Inferior parietal cortex (tissue), 1 donor: ENCODE results near the gene RPE.

Source experiments
- DNase-seq: peaks from one replicate; pipeline ENCODE4 v3.0.0-alpha.2; 2016; ENCODE audit errors: extremely low spot score

RPE gene

DNA sequence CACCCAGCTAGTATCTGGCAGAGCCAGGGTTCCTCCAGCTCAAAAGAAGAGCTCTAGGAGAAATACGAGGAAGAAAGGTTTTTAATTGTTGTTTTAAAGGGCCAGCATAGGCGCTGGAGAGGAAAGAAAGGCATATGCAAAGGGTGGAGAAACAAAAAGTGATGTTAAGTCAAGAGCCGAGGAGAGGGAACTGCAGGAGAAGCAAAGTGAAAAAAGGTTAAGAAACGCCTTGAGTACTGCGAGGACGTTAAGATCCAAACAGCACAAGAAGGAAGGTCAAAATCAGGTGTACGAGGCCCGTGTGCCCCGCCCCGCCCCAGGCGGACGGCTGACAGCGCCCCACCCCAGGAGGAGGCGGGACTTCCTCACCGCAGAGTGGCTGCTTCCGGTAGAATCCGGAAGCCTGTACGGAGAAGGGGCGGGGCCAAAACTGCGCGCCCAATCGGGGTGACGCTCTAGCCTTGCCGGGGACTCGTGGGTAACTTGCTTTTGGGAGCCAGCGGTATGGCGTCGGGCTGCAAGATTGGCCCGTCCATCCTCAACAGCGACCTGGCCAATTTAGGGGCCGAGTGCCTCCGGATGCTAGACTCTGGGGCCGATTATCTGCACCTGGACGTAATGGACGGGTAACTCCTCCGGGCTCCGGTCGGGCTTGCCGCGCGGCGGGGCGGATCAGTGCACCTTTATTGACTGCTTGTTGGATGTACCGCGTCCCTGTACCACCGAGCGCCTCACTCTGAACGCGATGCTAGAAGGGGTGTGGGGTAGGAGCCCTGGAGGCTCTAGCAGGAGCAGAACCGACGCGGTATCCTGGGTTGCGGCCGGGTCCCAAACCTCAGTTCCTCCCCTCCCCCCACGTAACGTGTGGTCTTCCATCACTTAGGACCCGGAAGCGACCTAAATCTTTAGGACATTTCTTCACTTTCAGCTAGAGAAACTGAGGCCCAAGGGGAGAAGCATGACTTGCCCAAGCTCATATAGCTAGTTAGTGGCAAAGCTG, at the start of gene RPE:
TSS of gene RPE (plus strand) at position 481 of the 1,000 bp plus-strand sequence. CDS start at position 505, 24 bp downstream.
- peak; percentile 97 for DNase-seq

DNA sequence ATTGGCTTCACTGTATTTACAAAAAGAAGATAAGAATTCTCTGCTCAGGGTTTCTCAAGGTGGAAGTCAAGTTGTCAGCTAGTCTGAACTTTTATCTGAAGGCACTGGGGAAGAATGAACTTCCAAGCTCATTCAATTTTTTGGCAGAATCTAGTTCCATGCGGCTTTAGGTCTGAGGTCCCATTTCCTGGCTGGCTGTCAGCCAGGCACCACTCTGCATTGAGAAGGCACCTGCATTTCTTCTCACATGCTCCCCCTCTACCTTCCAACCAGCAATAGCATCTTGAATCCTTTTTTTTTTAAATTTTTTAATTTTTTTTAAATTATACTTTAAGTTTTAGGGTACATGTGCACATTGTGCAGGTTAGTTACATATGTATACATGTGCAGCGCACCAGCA, 46.2 kb upstream of the RPE start:
- DNase-seq = no peak

DNA sequence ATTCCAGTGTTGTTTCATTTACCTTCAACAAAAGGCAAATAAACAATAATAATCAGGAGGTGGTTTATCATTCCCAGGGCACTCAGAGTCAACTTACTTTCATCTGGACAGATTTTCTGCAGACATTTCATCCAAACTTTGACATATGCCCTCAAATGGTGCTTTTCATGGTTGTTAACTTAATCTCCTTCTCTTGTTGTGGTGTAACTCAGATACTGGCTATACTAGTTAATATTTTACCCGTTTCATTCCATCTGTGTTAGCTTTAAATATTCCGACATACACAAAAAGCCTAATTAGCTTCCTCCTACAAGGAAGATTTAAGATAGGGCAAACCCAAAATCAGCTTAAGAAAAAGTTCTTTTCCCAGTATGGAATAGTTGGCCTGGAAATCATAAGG, 44.4 kb upstream of the RPE start:
- no peak for DNase-seq

DNA sequence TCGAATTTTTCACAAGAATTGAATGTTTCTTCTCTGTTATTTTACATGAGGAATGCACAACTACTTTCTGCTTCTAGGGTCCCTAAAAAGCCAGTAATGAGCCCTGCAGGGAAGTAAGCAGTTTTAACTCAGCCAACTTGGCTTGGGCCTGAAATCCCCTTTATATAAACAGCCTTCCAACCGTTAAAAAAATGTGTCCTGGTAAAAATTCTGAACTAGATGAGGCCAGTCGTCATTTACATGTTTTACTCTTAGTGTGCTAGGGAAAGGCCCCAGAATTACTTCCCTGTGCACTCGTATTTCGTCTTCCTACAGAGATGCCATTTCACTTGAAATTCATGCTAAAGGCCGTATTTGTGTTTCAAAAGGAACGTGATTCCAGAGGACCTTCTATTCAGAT, 42.4 kb upstream of the RPE start:
- no peak for DNase-seq

DNA sequence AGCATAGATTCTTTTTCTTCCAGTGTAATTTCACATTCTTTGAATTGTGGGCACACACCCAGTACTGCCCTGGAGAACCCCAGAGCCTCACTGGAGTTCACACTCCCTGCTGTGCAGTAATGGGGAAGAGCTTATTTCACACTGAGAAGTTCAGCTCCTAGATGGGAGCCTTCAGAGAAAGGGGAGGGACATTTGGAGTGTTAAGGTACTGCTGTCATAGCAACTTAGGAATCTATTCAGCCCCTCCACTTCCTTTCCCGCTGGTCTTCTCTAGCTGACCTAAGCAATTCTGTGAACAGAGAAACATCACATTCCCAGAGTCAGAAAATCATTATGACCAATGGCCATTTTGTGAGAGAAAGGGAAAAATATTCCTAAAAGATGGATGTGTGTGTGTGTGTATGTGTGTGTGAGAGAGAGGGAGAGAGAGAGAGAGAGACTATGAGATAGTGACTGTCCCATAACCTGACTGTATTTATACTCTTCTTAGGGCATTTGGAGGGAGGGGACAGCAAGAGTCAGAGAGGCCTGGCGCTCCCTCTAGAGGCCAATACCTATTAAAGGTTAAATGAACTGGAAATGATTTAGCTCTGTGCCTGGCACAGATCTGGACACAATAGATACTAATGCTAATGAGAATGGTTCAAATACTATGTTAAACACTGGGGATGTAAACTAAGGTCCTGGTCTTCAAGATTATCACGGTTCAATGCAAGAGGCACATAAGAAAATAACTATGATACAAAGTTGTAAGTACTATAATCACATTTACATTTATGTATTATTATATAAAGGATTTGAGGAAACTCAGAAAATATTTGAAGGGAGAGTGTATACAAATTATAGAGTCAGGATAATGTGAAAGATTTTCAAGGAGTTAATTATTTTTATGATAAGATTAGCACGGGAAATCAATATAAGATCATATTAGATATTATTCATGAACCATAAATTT, 41.5 kb upstream of the RPE start:
- DNase-seq = peak; percentile 38

DNA sequence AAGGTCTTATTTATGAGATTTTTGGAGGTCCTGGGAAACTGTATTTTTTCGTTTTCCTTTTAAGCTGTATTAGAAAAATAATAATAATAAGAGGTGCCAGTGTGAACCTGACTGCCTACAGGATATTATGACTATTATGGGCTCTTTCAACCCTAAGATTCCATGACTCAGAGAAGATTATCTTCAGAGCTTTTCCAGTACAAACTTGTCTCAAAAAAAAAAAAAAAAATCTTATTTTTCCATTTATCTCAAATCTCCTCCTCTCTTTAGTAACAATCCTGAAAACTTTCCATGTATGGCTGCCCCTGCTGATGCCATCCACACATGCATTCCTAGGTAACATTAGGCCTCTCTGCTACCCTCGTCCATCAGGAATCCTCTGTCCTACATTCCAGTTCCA, 36.7 kb upstream of the RPE start:
- no peak for DNase-seq

DNA sequence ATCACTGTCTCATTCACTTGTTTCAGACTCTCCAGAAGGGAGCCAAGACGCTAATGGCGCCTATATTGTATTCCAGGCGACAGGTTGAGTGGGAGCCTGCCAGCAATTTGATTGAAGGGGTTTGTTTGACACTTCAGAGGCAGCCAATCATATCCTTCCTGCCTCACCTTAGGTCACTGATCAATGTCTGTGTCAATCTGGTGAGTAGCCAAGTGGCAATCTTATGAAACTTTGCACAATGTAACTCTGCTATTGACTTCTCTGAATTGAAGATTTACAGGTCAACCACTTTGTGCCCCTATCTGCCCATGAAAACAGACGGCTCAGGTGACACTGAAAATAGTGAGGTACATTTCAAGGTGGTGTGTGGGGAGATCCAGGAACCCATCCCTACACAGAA, 32.7 kb upstream of the RPE start:
- DNase-seq = no peak

DNA sequence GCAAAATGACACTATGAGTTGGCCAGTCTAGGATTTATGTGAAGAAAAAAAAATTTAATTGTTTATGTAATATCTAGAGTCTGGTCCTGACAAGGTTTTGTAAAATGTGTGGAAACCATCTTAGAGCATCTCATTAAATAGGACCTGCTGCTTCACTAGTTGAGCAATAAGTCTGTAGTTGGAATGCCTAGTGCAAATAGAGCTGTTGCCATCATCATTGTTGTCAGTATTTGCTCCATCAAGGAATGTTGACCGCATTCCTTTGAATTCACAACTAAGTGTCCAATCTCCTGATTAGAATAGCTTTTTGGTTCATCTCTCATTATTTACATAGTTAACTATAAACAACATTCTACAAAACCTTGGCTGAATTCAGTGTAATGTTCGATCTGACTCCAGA, 32.2 kb upstream of the RPE start:
- DNase-seq = no peak

DNA sequence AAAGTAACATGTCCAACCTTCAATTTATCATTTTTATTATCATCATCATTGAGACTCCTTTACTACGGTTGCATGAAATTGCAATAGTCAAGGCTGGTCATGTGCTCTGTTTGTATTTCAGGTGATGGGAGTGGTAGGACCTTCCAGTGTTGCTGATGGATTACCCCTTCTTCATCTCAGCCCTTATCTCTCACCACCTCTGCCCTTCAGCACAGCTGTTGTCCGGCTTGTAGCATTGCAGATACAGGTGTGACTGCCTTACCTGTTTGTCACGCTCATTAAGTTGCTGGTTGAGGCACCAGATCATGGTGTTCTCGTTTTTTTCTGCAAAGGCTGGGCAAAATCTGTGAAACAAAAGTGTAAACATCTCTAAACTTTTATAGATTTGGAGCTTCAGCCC, 31.7 kb upstream of the RPE start:
- no peak for DNase-seq

DNA sequence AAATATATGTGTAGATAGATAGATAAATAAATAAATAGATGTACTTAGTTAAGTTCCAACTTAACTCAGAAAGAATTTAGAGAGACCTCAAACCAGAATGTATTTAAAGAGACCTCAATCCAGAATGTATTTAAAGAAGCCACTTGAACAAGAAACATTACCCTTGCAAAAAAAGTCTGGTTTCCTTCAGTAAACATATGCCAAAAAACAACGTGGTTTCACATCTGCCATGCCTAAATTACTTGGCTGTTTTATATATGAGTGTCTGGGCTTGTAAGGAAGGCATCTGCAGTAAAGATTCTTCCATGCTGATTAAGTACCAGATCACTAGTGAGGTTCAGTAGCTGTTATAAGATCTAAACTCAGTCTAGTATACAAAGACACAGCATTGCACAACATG, 29.1 kb upstream of the RPE start:
- DNase-seq = no peak

DNA sequence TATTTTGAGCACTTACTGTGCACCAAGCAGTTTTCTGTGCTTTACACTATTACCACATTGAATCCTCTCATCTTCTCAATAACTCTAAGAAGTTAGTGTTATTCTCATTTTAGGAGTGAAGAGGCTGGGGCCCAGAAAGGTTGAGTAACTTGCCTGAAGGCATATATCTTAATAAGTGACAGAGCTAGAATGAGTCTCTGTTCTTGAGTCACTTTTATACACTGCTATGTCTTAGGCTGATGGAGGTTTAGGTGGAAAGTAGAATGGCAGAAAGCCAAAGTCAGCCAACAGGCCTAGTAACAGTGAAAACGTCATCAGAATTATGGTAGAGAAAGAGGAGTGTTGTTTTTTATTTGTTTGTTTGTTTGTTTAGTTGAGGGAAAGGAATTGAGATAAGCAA, 27.9 kb upstream of the RPE start:
- no peak for DNase-seq

DNA sequence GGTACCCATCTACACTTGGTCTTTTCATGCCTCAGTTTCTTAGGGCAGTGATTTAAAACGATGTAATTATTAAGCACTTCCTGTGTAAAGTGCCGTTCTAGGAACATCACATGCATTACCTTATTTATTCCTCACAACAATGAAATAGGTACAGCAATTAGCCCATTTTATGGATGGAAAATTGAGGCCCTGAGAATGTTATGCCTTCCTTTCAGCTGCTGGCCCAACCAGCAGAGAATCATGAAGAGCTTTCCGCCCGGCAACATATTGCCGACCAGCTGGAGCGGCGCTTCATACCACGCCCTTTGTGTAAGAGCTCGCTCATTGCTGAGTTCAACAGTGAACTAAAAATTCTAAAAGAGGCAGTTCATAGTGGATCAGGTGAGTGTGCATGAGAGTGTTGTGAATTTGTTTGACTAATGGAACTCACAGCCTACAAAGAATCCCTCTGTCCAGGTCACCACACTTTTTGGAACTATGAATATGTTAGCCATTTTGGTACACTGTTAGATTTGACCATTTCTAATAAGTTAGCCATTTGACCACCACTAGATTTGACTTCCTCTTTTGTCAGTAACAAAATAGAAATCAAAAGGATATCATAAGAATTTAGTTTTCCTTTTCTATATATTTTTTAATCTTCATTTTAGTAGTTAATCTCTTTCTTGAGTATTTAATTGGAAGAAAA, 25.6 kb upstream of the RPE start:
- DNase-seq = no peak

DNA sequence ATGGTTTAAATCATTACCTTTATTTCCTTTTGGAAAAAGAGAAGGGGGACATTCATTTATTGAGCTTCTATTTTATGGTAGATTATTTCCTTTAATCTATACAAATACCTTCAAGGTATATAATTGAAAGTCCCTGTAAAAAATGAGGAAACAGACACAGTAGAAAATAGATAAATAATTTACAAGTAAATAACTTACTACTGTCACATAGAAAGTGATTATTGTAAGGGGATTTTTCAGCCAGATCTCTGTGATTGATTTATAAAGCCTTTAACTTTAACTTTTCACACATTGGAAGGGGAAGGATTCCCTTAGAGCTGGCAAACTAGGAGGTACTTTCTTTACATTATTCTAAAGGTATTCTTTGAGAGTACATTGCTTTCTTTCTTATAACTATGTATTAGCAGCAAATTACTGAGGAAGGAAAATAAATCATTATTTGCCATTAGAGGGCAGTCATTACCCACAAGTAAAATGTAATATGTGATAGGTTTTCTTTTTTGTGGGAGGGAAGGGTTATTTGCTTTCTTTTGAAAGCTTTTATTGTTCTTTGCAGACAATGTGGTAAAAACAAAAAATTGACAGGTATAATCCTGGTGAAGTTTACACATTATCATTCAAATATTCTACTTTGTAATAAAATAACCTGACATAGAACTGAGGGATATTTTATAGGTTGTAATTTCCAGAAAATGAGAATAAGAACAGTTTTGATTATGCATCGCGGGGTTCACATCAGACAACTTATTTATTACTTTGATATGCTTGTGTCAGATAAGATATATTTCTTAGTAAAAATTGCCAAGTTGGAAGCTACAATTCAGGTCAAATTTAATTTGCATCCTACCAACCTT, 24.8 kb upstream of the RPE start:
- peak; percentile 77 for DNase-seq

DNA sequence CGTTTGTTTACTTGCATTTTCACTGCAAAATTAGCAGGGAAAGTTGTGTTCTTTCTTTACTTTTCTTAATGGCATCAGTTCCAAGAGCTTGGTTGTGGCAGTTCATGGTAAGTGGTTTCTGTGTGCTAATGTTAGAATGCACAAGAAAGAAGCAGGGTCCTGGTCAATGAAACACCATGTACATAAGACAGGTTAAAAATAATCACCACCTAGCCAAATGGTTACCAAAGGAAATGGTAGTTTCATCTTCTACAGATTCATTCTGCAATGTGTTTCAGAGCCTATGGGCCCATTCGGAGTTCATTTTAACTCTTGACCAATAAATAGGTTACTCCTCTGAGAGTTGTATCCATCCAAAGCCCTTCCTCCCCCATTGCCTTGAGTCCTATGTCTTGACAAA, 18.1 kb upstream of the RPE start:
- DNase-seq = no peak

DNA sequence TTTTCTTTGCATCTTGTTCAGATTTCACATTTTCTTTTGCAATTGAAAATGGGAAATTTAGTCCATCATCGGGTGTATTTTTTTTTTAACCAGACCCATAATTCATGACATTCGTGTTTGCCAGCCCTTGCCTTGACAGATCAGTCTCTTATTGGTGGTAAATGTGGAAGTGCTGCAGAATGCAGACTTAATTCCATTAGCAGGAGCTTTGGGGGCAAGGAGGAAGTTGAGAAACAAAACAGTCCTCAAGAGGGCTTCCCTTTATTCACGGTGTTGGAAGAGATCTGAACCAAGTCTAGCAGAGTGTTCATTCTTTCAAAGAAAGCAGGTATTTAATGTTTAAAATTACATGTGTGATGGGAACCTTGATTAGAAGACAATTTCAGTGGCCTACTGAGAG, 16.6 kb upstream of the RPE start:
- DNase-seq = no peak

DNA sequence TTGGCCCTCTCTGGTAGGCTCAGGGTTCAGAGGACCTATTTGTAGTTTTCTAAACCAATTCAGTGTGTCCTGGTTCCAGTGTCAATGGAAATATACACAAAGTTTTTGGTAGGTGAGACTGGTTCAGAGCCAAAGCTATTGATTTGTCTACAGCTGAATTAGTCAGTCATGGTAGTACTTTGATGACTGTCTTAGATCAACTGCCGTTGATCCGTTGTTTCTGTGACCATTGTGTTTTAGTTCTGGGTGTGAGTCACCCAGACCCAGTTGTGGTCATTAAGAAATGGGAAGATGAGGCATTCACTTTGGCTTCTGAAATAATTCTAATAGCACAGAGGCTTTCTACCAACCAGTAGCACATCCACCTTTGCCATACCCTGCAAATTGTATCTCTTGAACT, 16.0 kb upstream of the RPE start:
- no peak for DNase-seq

DNA sequence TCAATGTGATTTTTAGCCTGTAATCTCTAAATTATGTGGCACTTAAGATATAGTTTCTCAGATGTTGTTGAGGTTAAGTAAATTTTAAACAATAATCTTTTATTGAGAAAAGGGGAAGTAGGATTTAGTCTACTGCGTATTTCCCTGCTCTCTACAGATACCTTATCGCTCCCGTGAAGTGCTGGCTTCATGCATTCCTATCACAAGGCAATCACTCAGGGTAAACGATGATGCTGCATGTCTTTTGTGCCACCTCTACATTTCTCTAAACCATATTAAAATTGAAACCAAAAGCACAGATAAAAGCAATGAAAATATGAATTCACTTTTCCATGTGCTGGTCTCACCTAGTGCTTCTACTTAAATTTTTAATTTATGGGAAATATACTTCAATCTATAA, 14.4 kb upstream of the RPE start:
- DNase-seq = no peak

DNA sequence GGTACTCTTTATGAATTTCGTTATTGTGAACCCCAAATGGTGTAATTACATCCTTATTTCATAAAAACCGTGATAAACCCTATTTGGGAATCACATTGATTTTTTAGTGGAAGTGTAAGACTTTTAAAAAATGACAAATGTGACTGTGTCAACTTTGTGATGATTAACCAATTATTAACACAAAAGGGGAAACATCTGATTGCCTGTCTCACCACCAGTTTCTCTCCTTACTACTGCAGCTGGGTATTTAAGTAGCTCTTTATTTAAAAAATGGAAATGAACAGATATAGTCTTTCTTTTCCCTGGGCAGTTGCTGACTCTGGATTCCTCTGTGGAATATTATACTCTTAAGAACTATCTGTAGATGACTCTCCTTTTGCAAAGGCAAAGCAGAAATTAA, 11.6 kb upstream of the RPE start:
- DNase-seq = no peak

DNA sequence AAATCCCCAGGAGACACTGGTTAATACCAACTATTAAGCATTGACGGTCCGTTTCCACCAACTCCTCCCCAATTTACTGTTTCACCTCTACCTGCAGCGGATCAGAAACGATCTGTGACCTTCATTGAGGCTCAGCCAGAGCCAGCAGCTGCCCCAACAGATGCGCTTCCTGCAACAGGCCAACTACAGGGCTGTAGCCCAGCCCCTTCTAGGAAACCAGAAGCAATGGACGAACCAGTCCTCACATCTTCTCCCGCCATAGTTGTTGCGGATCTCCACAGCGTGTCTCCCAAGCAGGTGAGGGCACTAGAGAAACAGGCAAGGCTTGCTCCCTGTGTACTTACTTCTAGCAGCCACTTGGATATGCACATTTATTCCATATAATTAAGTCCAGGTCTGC, 8.5 kb upstream of the RPE start:
- no peak for DNase-seq

DNA sequence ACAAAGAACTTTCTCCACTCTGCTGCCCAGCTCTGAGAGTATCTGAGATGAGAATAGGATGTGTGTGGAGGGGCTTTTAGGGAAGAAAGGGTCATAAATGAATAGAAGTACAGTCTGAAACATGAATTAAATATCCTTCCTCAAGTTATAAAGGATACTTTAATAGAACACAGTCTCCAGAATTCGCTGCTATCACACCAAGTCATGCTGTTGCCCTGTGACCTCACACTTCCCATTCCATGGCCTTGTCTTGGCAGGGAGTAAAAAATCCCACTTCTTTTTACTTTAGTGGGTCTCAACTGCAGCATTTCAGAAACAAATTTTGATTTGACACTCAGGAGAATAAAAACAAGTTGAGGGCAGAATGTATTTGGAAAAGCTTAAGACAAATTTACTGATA, 3.8 kb upstream of the RPE start:
- no peak for DNase-seq
